ENCODE measurements around the gene MYO9B.

MYO9B gene

GRCh38 chr19:17107546-17108452, 32.2 kb downstream of the MYO9B start:
- ChIA-PET POLR2A (no interaction called here), CTCF (no interaction called here)
- TF ChIP-seq NFRKB (IDR thresholded peaks at IDR 0.05) (no peak), FOXA1 (IDR thresholded peaks at IDR 0.05) (no peak), BHLHE40 (IDR thresholded peaks at IDR 0.05; ENCODE audit: borderline replicate concordance) (no peak), FOXK2 (IDR thresholded peaks at IDR 0.05) (no peak), FOXM1 (IDR thresholded peaks at IDR 0.05; ENCODE audit: borderline replicate concordance) (no peak), HDGF (IDR thresholded peaks at IDR 0.05; ENCODE audit: borderline replicate concordance) (no peak), TARDBP (IDR thresholded peaks at IDR 0.05) (no peak)
- peak; percentile 21 for DNase-seq (ENCODE audit: extremely low spot score)

- no peak for DNase-seq (ENCODE audit: extremely low spot score)
- TF ChIP-seq ARNT (IDR thresholded peaks at IDR 0.05) = no peak
- no peak for TF ChIP-seq TARDBP (IDR thresholded peaks at IDR 0.05)
- TF ChIP-seq L3MBTL2 (conservative IDR thresholded peaks at IDR 0.05) = no peak
- no peak for TF ChIP-seq ZNF384 (IDR thresholded peaks at IDR 0.05)
- TF ChIP-seq FOXM1 (IDR thresholded peaks at IDR 0.05; ENCODE audit: borderline replicate concordance) = no peak
- TF ChIP-seq LEF1 (IDR thresholded peaks at IDR 0.05; ENCODE audit: borderline replicate concordance) = no peak
- no peak for TF ChIP-seq FOXA1 (IDR thresholded peaks at IDR 0.05)
- no peak for TF ChIP-seq HDGF (IDR thresholded peaks at IDR 0.05; ENCODE audit: borderline replicate concordance)
- TF ChIP-seq, protein P1, sequence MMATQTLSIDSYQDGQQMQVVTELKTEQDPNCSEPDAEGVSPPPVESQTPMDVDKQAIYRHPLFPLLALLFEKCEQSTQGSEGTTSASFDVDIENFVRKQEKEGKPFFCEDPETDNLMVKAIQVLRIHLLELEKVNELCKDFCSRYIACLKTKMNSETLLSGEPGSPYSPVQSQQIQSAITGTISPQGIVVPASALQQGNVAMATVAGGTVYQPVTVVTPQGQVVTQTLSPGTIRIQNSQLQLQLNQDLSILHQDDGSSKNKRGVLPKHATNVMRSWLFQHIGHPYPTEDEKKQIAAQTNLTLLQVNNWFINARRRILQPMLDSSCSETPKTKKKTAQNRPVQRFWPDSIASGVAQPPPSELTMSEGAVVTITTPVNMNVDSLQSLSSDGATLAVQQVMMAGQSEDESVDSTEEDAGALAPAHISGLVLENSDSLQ (IDR thresholded peaks at IDR 0.05) = no peak
- TF ChIP-seq BHLHE40 (IDR thresholded peaks at IDR 0.05; ENCODE audit: borderline replicate concordance) = no peak
- no peak for TF ChIP-seq CTBP1 (IDR thresholded peaks at IDR 0.05; ENCODE audit: borderline replicate concordance)
- no peak for TF ChIP-seq ELF4 (IDR thresholded peaks at IDR 0.05)
- TF ChIP-seq SUZ12 (IDR thresholded peaks at IDR 0.05) = no peak
- no peak for TF ChIP-seq FOXK2 (IDR thresholded peaks at IDR 0.05)
- no peak for TF ChIP-seq SP1 (IDR thresholded peaks at IDR 0.05)
- no peak for TF ChIP-seq NFRKB (IDR thresholded peaks at IDR 0.05)
- ChIA-PET POLR2A (no interaction called here), CTCF (no interaction called here)
Measured at GRCh38 chr19:17108453-17108784, 32.8 kb downstream of the MYO9B start.

- POLR2A ChIA-PET = no interaction called here
- DNase-seq (ENCODE audit: extremely low spot score) = no peak
- TF ChIP-seq SP1 (IDR thresholded peaks at IDR 0.05) (no peak), CTBP1 (IDR thresholded peaks at IDR 0.05; ENCODE audit: borderline replicate concordance) (no peak), FOXM1 (IDR thresholded peaks at IDR 0.05; ENCODE audit: borderline replicate concordance) (no peak), NFRKB (IDR thresholded peaks at IDR 0.05) (no peak), ARNT (IDR thresholded peaks at IDR 0.05) (no peak), ELF4 (IDR thresholded peaks at IDR 0.05) (no peak)
- CTCF ChIA-PET = no interaction called here
Measured at GRCh38 chr19:17109300-17109699, 33.7 kb downstream of the MYO9B start.

DNA sequence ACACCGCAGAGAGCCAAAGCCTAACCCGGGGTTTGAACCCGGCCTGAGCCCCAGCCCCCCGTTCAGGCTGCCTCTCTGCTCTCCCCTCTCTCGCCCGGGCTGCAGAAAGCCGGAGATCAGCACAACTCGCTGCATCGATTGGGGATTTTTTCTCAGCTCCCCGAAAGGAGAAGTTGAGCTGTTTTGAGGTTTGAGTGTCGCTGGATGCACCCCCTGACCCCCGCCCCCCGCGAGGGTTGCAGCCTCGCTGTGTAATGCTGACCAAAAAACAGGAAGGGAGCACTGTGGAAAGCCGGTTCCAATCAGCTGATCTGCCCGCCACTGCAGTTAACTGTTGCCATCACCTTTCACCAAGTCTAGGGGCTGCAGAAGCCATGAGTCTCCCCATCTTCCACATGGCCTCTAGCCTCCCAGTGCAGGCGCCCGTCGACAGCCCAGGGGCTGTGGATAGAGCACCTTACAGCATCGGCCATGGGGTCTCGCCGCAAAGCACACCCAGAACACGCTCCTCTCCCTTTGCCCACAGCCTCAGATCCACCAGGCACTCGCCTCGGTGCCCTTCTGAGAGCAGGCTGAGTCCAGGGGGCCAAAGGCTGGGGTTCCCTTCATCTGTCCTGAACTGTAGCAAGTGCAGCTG, 34.5 kb downstream of the MYO9B start:
- TF ChIP-seq FOXM1 (IDR thresholded peaks at IDR 0.05; ENCODE audit: borderline replicate concordance) (no peak), SP1 (IDR thresholded peaks at IDR 0.05) (no peak), ELF4 (IDR thresholded peaks at IDR 0.05) (no peak), ARNT (IDR thresholded peaks at IDR 0.05) (no peak), TARDBP (IDR thresholded peaks at IDR 0.05) (no peak), CTBP1 (IDR thresholded peaks at IDR 0.05; ENCODE audit: borderline replicate concordance) (no peak), L3MBTL2 (conservative IDR thresholded peaks at IDR 0.05) (no peak), ZNF384 (IDR thresholded peaks at IDR 0.05) (no peak), FOXK2 (IDR thresholded peaks at IDR 0.05) (no peak), HDGF (IDR thresholded peaks at IDR 0.05; ENCODE audit: borderline replicate concordance) (no peak), FOXA1 (IDR thresholded peaks at IDR 0.05) (no peak), BHLHE40 (IDR thresholded peaks at IDR 0.05; ENCODE audit: borderline replicate concordance) (no peak), NFRKB (IDR thresholded peaks at IDR 0.05) (no peak), SUZ12 (IDR thresholded peaks at IDR 0.05) (no peak)
- TF ChIP-seq, protein P1 (IDR thresholded peaks at IDR 0.05) = no peak
- ChIA-PET CTCF (no interaction called here), POLR2A (no interaction called here)
- no peak for DNase-seq (ENCODE audit: extremely low spot score)

DNA sequence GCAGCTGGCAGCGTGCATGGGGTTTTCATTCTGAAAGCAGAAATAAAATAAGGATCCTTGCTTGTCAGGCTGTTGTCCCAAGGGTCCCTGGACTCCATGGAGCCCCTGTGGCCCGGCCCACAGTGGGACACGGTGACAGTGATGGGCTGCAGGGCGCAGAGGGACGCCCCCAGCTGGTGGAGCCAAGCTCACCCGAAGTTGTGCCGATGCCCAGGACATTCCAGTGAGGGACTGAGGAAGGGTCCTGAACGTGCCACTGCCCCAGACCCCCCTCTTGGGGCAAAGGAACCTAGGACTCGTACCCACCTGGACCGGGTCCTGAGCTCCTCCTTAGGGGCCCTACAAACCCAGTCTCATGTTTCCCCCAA, 35.0 kb downstream of the MYO9B start:
- no peak for TF ChIP-seq TARDBP (IDR thresholded peaks at IDR 0.05)
- TF ChIP-seq SUZ12 (IDR thresholded peaks at IDR 0.05) = no peak
- TF ChIP-seq, protein P1 (IDR thresholded peaks at IDR 0.05) = no peak
- TF ChIP-seq LEF1 (IDR thresholded peaks at IDR 0.05; ENCODE audit: borderline replicate concordance) = no peak
- no peak for TF ChIP-seq ELF4 (IDR thresholded peaks at IDR 0.05)
- no peak for TF ChIP-seq BHLHE40 (IDR thresholded peaks at IDR 0.05; ENCODE audit: borderline replicate concordance)
- no peak for TF ChIP-seq FOXK2 (IDR thresholded peaks at IDR 0.05)
- no peak for TF ChIP-seq NFRKB (IDR thresholded peaks at IDR 0.05)
- TF ChIP-seq ARNT (IDR thresholded peaks at IDR 0.05) = no peak
- TF ChIP-seq FOXM1 (IDR thresholded peaks at IDR 0.05; ENCODE audit: borderline replicate concordance) = no peak
- TF ChIP-seq L3MBTL2 (conservative IDR thresholded peaks at IDR 0.05) = no peak
- TF ChIP-seq HDGF (IDR thresholded peaks at IDR 0.05; ENCODE audit: borderline replicate concordance) = no peak
- TF ChIP-seq SP1 (IDR thresholded peaks at IDR 0.05) = no peak
- no peak for TF ChIP-seq CTBP1 (IDR thresholded peaks at IDR 0.05; ENCODE audit: borderline replicate concordance)
- TF ChIP-seq FOXA1 (IDR thresholded peaks at IDR 0.05) = no peak
- TF ChIP-seq ZNF384 (IDR thresholded peaks at IDR 0.05) = no peak
- DNase-seq (ENCODE audit: extremely low spot score) = no peak
- POLR2A ChIA-PET = no interaction called here
- CTCF ChIA-PET = no interaction called here
